Spleen (tissue), 7 donors: ENCODE results near the gene ZNF414.

Source experiments
- CTCF ChIP-seq, 11 experiments: fragments of 200-600 bp in 7 of 11; fragments of 450-650 bp in 4 of 11; sonication (generic) in 4 of 11; IDR thresholded peaks in 8 of 11; conservative IDR thresholded peaks in 3 of 11; 1 replicate in 7 of 11; 2 replicates in 4 of 11; pipeline versions ENCODE4 v1.4.0 to v1.8.0; 2016 to 2021; ENCODE audit warnings: antibody characterized with exemption in 11 of 11, inconsistent platforms in 4 of 11, mild to moderate bottlenecking in 1 of 11
- POLR2AphosphoS5 ChIP-seq, 3 donors: sonication (generic); formaldehyde crosslinking; IDR thresholded peaks; one replicate each; pipeline ENCODE4 v1.5.1; 2017; ENCODE audit warnings: antibody characterized with exemption in 3 of 3
- donor health status: DM: no; HTN: no; CAD: no; lungs with moderate emphysema.
- donor health status: DM: no; HTN: no; CAD: no.
- donor health status: DM: no; HTN: no; CAD: no.

- TF ChIP-seq CTCF (IDR thresholded peaks at IDR 0.05 in 8 of 11, conservative IDR thresholded peaks at IDR 0.05 in 3 of 11): no peak
- TF ChIP-seq POLR2AphosphoS5 (IDR thresholded peaks at IDR 0.05): peak; percentile 12 to 20 (median 17)
Observed at GRCh38 chr19:8489561-8490394, 24.2 kb downstream of the ZNF414 start.
